ENCODE results near the gene RAB3GAP1. TPM values are rescaled to one million over a fixed set of nuclear protein-coding genes. Genes with fewer than 3 reads are reported as not detected.

Gene RAB3GAP1

GRCh38 chr2:135218426-135218825, 166.3 kb downstream of the RAB3GAP1 start:
- no CpG with 5 or more reads among the region's 2 CpGs for WGBS (ENCODE audit: extremely low coverage, insufficient coverage, low lambda C conversion rate)
- Histone ChIP-seq H2AK5ac (ENCODE audit: low read length) (no peak overlapping the region), H3K18ac (ENCODE audit: low read length) (no peak overlapping the region), H4K8ac (ENCODE audit: low read depth, low read length) (no peak overlapping the region), H3K4me2 (ENCODE audit: low read length) (no peak overlapping the region), H3K4ac (ENCODE audit: low read depth, low read length) (no peak overlapping the region), H2BK5ac (ENCODE audit: low read length) (no peak overlapping the region), H3K79me1 (ENCODE audit: low read length) (no peaks in the 10 kb centered on the region), H4K5ac (ENCODE audit: low read length) (no peak overlapping the region), H3K27ac (ENCODE audit: low read depth, low read length) (no peak overlapping the region), H3K56ac (ENCODE audit: low read length) (no peak overlapping the region), H3K36me3 (ENCODE audit: control insufficient read depth, insufficient read depth, low read length) (no peaks in the 10 kb centered on the region), H3K27me3 (ENCODE audit: insufficient read depth, low read length, poor library complexity) (no peaks in the 10 kb centered on the region), H2BK120ac (ENCODE audit: low read depth, low read length) (no peak overlapping the region), H2BK15ac (replicated peaks; ENCODE audit: low read depth) (no peak overlapping the region), H3K79me2 (ENCODE audit: control insufficient read depth, insufficient read depth, low read length) (no peaks in the 10 kb centered on the region), H3K4me1 (ENCODE audit: control insufficient read depth, low read depth, low read length) (no peaks in the 10 kb centered on the region), H3K9ac (ENCODE audit: low read length) (no peak overlapping the region), H3K4me3 (ENCODE audit: low read length) (no peak overlapping the region), H3K23ac (ENCODE audit: low read length) (no peak overlapping the region)
- DNase-seq: no peak

GRCh38 chr2:135219226-135219625, 167.1 kb downstream of the RAB3GAP1 start:
- WGBS (ENCODE audit: extremely low coverage, insufficient coverage, low lambda C conversion rate): no CpG with 5 or more reads among the region's 1 CpG
- no peak overlapping the region for H3K18ac ChIP-seq (ENCODE audit: low read length)

More at GRCh38 chr2:135219226-135219625, 167.1 kb downstream of the RAB3GAP1 start:
- Histone ChIP-seq H3K4me3 (ENCODE audit: low read length) (no peak overlapping the region), H3K27me3 (ENCODE audit: insufficient read depth, low read length, poor library complexity) (no peaks in the 10 kb centered on the region), H3K79me2 (ENCODE audit: control insufficient read depth, insufficient read depth, low read length) (no peaks in the 10 kb centered on the region), H3K27ac (ENCODE audit: low read depth, low read length) (no peak overlapping the region), H4K8ac (ENCODE audit: low read depth, low read length) (no peak overlapping the region), H3K56ac (ENCODE audit: low read length) (no peak overlapping the region), H2BK120ac (ENCODE audit: low read depth, low read length) (no peak overlapping the region), H2BK5ac (ENCODE audit: low read length) (no peak overlapping the region), H4K5ac (ENCODE audit: low read length) (no peak overlapping the region), H2BK15ac (replicated peaks; ENCODE audit: low read depth) (no peak overlapping the region), H3K4me1 (ENCODE audit: control insufficient read depth, low read depth, low read length) (no peaks in the 10 kb centered on the region), H3K36me3 (ENCODE audit: control insufficient read depth, insufficient read depth, low read length) (no peaks in the 10 kb centered on the region), H3K79me1 (ENCODE audit: low read length) (no peaks in the 10 kb centered on the region), H3K23ac (ENCODE audit: low read length) (no peak overlapping the region), H3K4ac (ENCODE audit: low read depth, low read length) (no peak overlapping the region), H3K4me2 (ENCODE audit: low read length) (no peak overlapping the region), H2AK5ac (ENCODE audit: low read length) (no peak overlapping the region), H3K9ac (ENCODE audit: low read length) (no peak overlapping the region)
- no peak for DNase-seq

Small RNA genes lying within 50 kb of the gene (small RNA-seq; reads per million reads assigned to genes)
- not detected for gene SNORA40B (ENCODE audit: insufficient read depth)
